Liver (tissue), 9 donors: ENCODE results near the gene NDST1. TPM values are rescaled to one million over a fixed set of nuclear protein-coding genes. Genes with fewer than 3 reads are reported as not detected.

ENCODE experiments used
- DNase-seq: peaks from one replicate; pipeline ENCODE4 v3.0.0-alpha.2; 2017; ENCODE audit warnings: low spot score
- H3K27ac ChIP-seq, 2 donors: one replicate each; pipeline ENCODE4 v1.7.0; 2013; ENCODE audit warnings: inconsistent platforms in 2 of 2, low read length in 2 of 2, control low read depth in 1 of 2, low read depth in 1 of 2, mild to moderate bottlenecking in 1 of 2
- H3K27me3 ChIP-seq, 4 donors: one replicate each; pipeline versions ENCODE4 v1.6.1 to v1.7.0; 2013; ENCODE audit warnings: low read length in 3 of 4, inconsistent platforms in 1 of 4, mild to moderate bottlenecking in 1 of 4, moderate library complexity in 1 of 4; ENCODE audit not compliant: control insufficient read depth in 4 of 4, insufficient read depth in 4 of 4
- H3K36me3 ChIP-seq, 4 donors: one replicate each; pipeline versions ENCODE4 v1.6.1 to v1.7.0; 2013; ENCODE audit warnings: low read length in 3 of 4, mild to moderate bottlenecking in 3 of 4, low read depth in 1 of 4, moderate library complexity in 1 of 4; ENCODE audit not compliant: control insufficient read depth in 4 of 4, insufficient read depth in 3 of 4
- H3K4me1 ChIP-seq, 4 donors: one replicate each; pipeline versions ENCODE4 v1.6.1 to v1.7.0; 2013; ENCODE audit warnings: low read length in 3 of 4, mild to moderate bottlenecking in 3 of 4, moderate library complexity in 1 of 4; ENCODE audit not compliant: control insufficient read depth in 4 of 4, insufficient read depth in 4 of 4
- H3K4me3 ChIP-seq, 3 donors: one replicate each; pipeline versions ENCODE4 v1.6.1 to v1.7.0; 2013; ENCODE audit warnings: low read length in 3 of 3, control low read depth in 1 of 3, low read depth in 1 of 3, mild to moderate bottlenecking in 1 of 3
- H3K9ac ChIP-seq, 2 donors: one replicate each; pipeline ENCODE4 v1.7.0; 2013; ENCODE audit warnings: low read length in 2 of 2, mild to moderate bottlenecking in 2 of 2, moderate library complexity in 2 of 2, control low read depth in 1 of 2, low read depth in 1 of 2
- H3K9me3 ChIP-seq, 4 donors: one replicate each; pipeline versions ENCODE4 v1.6.1 to v1.7.0; 2013; ENCODE audit warnings: low read length in 3 of 4; ENCODE audit not compliant: control insufficient read depth in 4 of 4
- ATF3 ChIP-seq: IDR thresholded peaks from 2 replicates; pipeline ENCODE4 v1.6.1; 2016; ENCODE audit warnings: antibody characterized with exemption
- EGR1 ChIP-seq, 2 donors: IDR thresholded peaks; 2 replicates each; pipeline ENCODE4 v1.6.1; 2016 to 2018; ENCODE audit warnings: antibody characterized with exemption in 2 of 2, low read depth in 2 of 2
- FOXA1 ChIP-seq: IDR thresholded peaks from 2 replicates; pipeline ENCODE4 v1.6.1; 2016; ENCODE audit warnings: antibody characterized with exemption
- FOXA2 ChIP-seq: IDR thresholded peaks from 2 replicates; pipeline ENCODE4 v1.6.1; 2016; ENCODE audit warnings: antibody characterized with exemption
- GABPA ChIP-seq, 2 donors: IDR thresholded peaks in 1 of 2; conservative IDR thresholded peaks in 1 of 2; 2 replicates each; pipeline ENCODE4 v1.6.1; 2016; ENCODE audit warnings: antibody characterized with exemption in 2 of 2, mild to moderate bottlenecking in 1 of 2, moderate library complexity in 1 of 2
- HNF4A ChIP-seq, 2 donors: conservative IDR thresholded peaks; 2 replicates each; pipeline ENCODE4 v1.6.1; 2016; ENCODE audit warnings: antibody characterized with exemption in 2 of 2, mild to moderate bottlenecking in 2 of 2
- HNF4G ChIP-seq: IDR thresholded peaks from 2 replicates; pipeline ENCODE4 v1.6.1; 2016; ENCODE audit warnings: antibody characterized with exemption
- JUND ChIP-seq, 2 donors: IDR thresholded peaks; 2 replicates each; pipeline ENCODE4 v1.6.1; 2016; ENCODE audit warnings: antibody characterized with exemption in 2 of 2
- NR2F2 ChIP-seq: IDR thresholded peaks from 2 replicates; pipeline ENCODE4 v1.6.1; 2016; ENCODE audit warnings: antibody characterized with exemption
- RAD21 ChIP-seq, 2 donors: IDR thresholded peaks; 2 replicates each; pipeline ENCODE4 v1.6.1; 2016; ENCODE audit warnings: antibody characterized with exemption in 2 of 2, mild to moderate bottlenecking in 2 of 2
- REST ChIP-seq: IDR thresholded peaks from 2 replicates; pipeline ENCODE4 v1.6.1; 2016; ENCODE audit warnings: antibody characterized with exemption, mild to moderate bottlenecking
- RXRA ChIP-seq, 2 donors: IDR thresholded peaks; 2 replicates each; pipeline ENCODE4 v1.6.1; 2017 to 2018; ENCODE audit warnings: antibody characterized with exemption in 2 of 2, mild to moderate bottlenecking in 1 of 2
- SP1 ChIP-seq: IDR thresholded peaks from 2 replicates; pipeline ENCODE4 v1.6.1; 2018; ENCODE audit warnings: antibody characterized with exemption, mild to moderate bottlenecking
- TAF1 ChIP-seq: conservative IDR thresholded peaks from 2 replicates; pipeline ENCODE4 v1.6.1; 2016; ENCODE audit warnings: antibody characterized with exemption, mild to moderate bottlenecking
- YY1 ChIP-seq: IDR thresholded peaks from 2 replicates; pipeline ENCODE4 v1.6.1; 2016; ENCODE audit warnings: antibody characterized with exemption, mild to moderate bottlenecking
- whole genome bisulfite sequencing: extraction: QIAGEN DNeasy Blood & Tissue Kit; methylation state at CpG from one replicate; pipeline ENCODE4 v1.1.7; 2013; 5-methylcytosine and 5-hydroxymethylcytosine counted together
- polyA plus RNA-seq, 2 donors: library from polyadenylated mRNA; stranded (reverse) in 1 of 2; unstranded in 1 of 2; fragments of 200-250 nt in 1 of 2; fragments of >200 nt in 1 of 2; fragmentation: Nextera tagmentation in 1 of 2; extraction: Ambion mirVana in 1 of 2; gene quantifications; one replicate each; pipeline versions ENCODE4 v1.2.1 to v1.2.3, GENCODE V29; 2013 to 2015
- total RNA-seq, 2 donors: library from RNA; depleted of rRNA; stranded (reverse); fragments of >200 nt; gene quantifications; one replicate each; pipeline ENCODE4 v1.2.3, GENCODE V29; 2014
- TF ChIP-seq, protein P1 (sequence below): IDR thresholded peaks from 2 replicates; pipeline ENCODE4 v1.6.1; 2016; ENCODE audit warnings: antibody characterized with exemption
- TF ChIP-seq, protein P2 (sequence below): IDR thresholded peaks from 2 replicates; pipeline ENCODE4 v1.6.1; 2016; ENCODE audit warnings: antibody characterized with exemption
- TF ChIP-seq, protein P3 (sequence below): fragments of 150-350 bp; IDR thresholded peaks from 2 replicates; pipeline ENCODE4 v1.5.1; 2017; ENCODE audit warnings: improper control_type of control experiment, low read depth, low read length; ENCODE audit not compliant: missing input control
- donor health status: healthy.
- donor health status: healthy.
- donor health status: healthy.
- donor health status: healthy.
- donor health status: healthy.

NDST1 gene
- total and polyA plus RNA-seq, 4 donors, result 10.3 to 103 (median 39.0) TPM

GRCh38 chr5:150540615-150541396 lies 32.9 kb downstream of the NDST1 start:
- no peak for DNase-seq
- Histone ChIP-seq H3K27me3 (no peaks in the 10 kb centered on the region), H3K36me3 (peaks cover 17 to 44% (median 38%) of the 10 kb centered on the region in 4 donors), H3K9me3 (no peaks in the 10 kb centered on the region), H3K4me3 (no peak overlapping the region), H3K27ac (peak overlapping the region; percentile 89 to 94), H3K9ac (peak overlapping the region in 1 of 2 donors; percentile 56), H3K4me1 (peaks cover 17 to 69% (median 51%) of the 10 kb centered on the region in 4 donors)
- 55% methylated on average over 15 of the region's 15 CpGs for WGBS
- TF ChIP-seq HNF4G (peak; percentile 70), FOXA2 (peak; percentile 41), EGR1 (IDR thresholded peaks at IDR 0.05; ENCODE audit: low read depth in 2 of 2) (peak in 1 of 2 donors; percentile 46), JUND (IDR thresholded peaks at IDR 0.05) (peak; percentile 93 to 95), SP1 (peak; percentile 75), TAF1 (no peak), HNF4A (conservative IDR thresholded peaks at IDR 0.05) (peak; percentile 95 to 96), ATF3 (peak; percentile 93), GABPA (IDR thresholded peaks at IDR 0.05 in 1 of 2, conservative IDR thresholded peaks at IDR 0.05 in 1 of 2) (no peak), NR2F2 (peak; percentile 59), FOXA1 (peak; percentile 30), RXRA (IDR thresholded peaks at IDR 0.05) (peak; percentile 74 to 79), YY1 (no peak), REST (peak; percentile 65), RAD21 (IDR thresholded peaks at IDR 0.05) (peak; percentile 25 to 30)
- TF ChIP-seq, protein P1, sequence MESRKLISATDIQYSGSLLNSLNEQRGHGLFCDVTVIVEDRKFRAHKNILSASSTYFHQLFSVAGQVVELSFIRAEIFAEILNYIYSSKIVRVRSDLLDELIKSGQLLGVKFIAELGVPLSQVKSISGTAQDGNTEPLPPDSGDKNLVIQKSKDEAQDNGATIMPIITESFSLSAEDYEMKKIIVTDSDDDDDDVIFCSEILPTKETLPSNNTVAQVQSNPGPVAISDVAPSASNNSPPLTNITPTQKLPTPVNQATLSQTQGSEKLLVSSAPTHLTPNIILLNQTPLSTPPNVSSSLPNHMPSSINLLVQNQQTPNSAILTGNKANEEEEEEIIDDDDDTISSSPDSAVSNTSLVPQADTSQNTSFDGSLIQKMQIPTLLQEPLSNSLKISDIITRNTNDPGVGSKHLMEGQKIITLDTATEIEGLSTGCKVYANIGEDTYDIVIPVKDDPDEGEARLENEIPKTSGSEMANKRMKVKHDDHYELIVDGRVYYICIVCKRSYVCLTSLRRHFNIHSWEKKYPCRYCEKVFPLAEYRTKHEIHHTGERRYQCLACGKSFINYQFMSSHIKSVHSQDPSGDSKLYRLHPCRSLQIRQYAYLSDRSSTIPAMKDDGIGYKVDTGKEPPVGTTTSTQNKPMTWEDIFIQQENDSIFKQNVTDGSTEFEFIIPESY, result no peak
- TF ChIP-seq, protein P2, sequence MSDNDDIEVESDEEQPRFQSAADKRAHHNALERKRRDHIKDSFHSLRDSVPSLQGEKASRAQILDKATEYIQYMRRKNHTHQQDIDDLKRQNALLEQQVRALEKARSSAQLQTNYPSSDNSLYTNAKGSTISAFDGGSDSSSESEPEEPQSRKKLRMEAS, result no peak
- TF ChIP-seq, protein P3, sequence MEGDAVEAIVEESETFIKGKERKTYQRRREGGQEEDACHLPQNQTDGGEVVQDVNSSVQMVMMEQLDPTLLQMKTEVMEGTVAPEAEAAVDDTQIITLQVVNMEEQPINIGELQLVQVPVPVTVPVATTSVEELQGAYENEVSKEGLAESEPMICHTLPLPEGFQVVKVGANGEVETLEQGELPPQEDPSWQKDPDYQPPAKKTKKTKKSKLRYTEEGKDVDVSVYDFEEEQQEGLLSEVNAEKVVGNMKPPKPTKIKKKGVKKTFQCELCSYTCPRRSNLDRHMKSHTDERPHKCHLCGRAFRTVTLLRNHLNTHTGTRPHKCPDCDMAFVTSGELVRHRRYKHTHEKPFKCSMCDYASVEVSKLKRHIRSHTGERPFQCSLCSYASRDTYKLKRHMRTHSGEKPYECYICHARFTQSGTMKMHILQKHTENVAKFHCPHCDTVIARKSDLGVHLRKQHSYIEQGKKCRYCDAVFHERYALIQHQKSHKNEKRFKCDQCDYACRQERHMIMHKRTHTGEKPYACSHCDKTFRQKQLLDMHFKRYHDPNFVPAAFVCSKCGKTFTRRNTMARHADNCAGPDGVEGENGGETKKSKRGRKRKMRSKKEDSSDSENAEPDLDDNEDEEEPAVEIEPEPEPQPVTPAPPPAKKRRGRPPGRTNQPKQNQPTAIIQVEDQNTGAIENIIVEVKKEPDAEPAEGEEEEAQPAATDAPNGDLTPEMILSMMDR, result no peak
